Body of pancreas (tissue), 4 donors: ENCODE data around the gene SLC6A3. TPM values are rescaled to one million over a fixed set of nuclear protein-coding genes. Genes with fewer than 3 reads are reported as not detected.

Experiments
- ATAC-seq: fragments of 150-250 bp; one replicate; pipeline ENCODE4 v1.9.1; 2016
- DNase-seq, 4 donors: peaks; one replicate each; pipeline ENCODE4 v3.0.0-alpha.2; 2019
- H3K27ac ChIP-seq, 4 donors: fragments of 200-600 bp; sonication (generic); 1 replicate in 3 of 4; 2 replicates in 1 of 4; pipeline versions ENCODE4 v1.5.1 to v1.6.1; 2016 to 2019; ENCODE audit warnings: mild to moderate bottlenecking in 1 of 4, mixed read lengths in 1 of 4, moderate library complexity in 1 of 4
- H3K27me3 ChIP-seq, 2 donors: fragments of 200-600 bp; sonication (generic); one replicate each; pipeline ENCODE4 v1.6.0; 2016; ENCODE audit warnings: mild to moderate bottlenecking in 1 of 2
- H3K36me3 ChIP-seq, 2 donors: fragments of 200-600 bp; sonication (generic); replicated peaks in 1 of 2; 2 replicates each; pipeline ENCODE4 v1.5.1; 2016; ENCODE audit warnings: low read depth in 2 of 2; ENCODE audit not compliant: insufficient read depth in 1 of 2
- H3K4me1 ChIP-seq: fragments of 200-600 bp; sonication (generic); one replicate; pipeline ENCODE4 v1.6.0; 2016
- H3K4me3 ChIP-seq, 2 donors: fragments of 200-600 bp; sonication (generic); 1 replicate in 1 of 2; 2 replicates in 1 of 2; pipeline ENCODE4 v1.5.1; 2016 to 2019
- H3K9me3 ChIP-seq, 3 donors: fragments of 200-600 bp; sonication (generic); 1 replicate in 2 of 3; 2 replicates in 1 of 3; pipeline ENCODE4 v1.5.1; 2016
- CTCF ChIP-seq, 7 experiments: fragments of 450-650 bp in 4 of 7; fragments of 200-600 bp in 3 of 7; sonication (generic) in 3 of 7; IDR thresholded peaks; one replicate each; pipeline ENCODE4 v1.5.1; 2016 to 2019; ENCODE audit warnings: antibody characterized with exemption in 7 of 7
- POLR2A ChIP-seq, 3 donors: fragments of 450-650 bp; IDR thresholded peaks; one replicate each; pipeline ENCODE4 v1.6.1; 2016; ENCODE audit warnings: antibody characterized with exemption in 3 of 3, mild to moderate bottlenecking in 2 of 3
- whole genome bisulfite sequencing, 2 donors: methylation state at CpG; one replicate each; pipeline ENCODE4 v1.1.5; 2017; 5-methylcytosine and 5-hydroxymethylcytosine counted together
- intact Hi-C: fragments of 100-400 bp; cut with DNase I; formaldehyde crosslinking; loops from one replicate; pipeline ENCODE4 v1.15.1; 2023
- total RNA-seq, 2 donors: library from RNA; depleted of rRNA; stranded (reverse); fragments of >200 nt; gene quantifications; one replicate each; pipeline ENCODE4 v1.1.0, GENCODE V29; 2016

The SLC6A3 gene
- total RNA-seq, 2 donors from 2014 or later = not detected

- intact Hi-C loops = no loop called here
- ATAC-seq = no peak
Measured at GRCh38 chr5:1368236-1368635, 77.0 kb downstream of the SLC6A3 start.

GRCh38 chr5:1367149-1367548 lies 78.1 kb downstream of the SLC6A3 start:
- H3K27me3 ChIP-seq = peaks cover 0 to 5% of the 10 kb centered on the region in 2 donors
- H3K9me3 ChIP-seq = no peaks in the 10 kb centered on the region
- H3K36me3 ChIP-seq = no peaks in the 10 kb centered on the region
- DNase-seq = no peak
- ATAC-seq = no peak
- no peak overlapping the region for H3K4me3 ChIP-seq
- no peak for TF ChIP-seq CTCF (IDR thresholded peaks at IDR 0.05)
- TF ChIP-seq POLR2A (IDR thresholded peaks at IDR 0.05) = no peak
- H3K27ac ChIP-seq = no peak overlapping the region
- intact Hi-C loops = no loop called here
- H3K4me1 ChIP-seq = no peaks in the 10 kb centered on the region
- WGBS, 2 donors = 58 to 66% methylated on average over 7 of the region's 7 CpGs

More at GRCh38 chr5:1368236-1368635, 77.0 kb downstream of the SLC6A3 start:
- 76 to 82% methylated on average over 6 to 7 of the region's 7 CpGs for WGBS, 2 donors
- H3K4me1 ChIP-seq = no peaks in the 10 kb centered on the region
- no peak for DNase-seq
- no peaks in the 10 kb centered on the region for H3K9me3 ChIP-seq
- H3K36me3 ChIP-seq = no peaks in the 10 kb centered on the region
- no peak overlapping the region for H3K4me3 ChIP-seq
- H3K27ac ChIP-seq = no peak overlapping the region
- TF ChIP-seq POLR2A (IDR thresholded peaks at IDR 0.05) (no peak), CTCF (IDR thresholded peaks at IDR 0.05) (no peak)
- peaks cover 0 to 5% of the 10 kb centered on the region in 2 donors for H3K27me3 ChIP-seq

- Histone ChIP-seq H3K27me3 (peaks cover 0 to 5% of the 10 kb centered on the region in 2 donors), H3K4me1 (no peaks in the 10 kb centered on the region), H3K27ac (no peak overlapping the region), H3K9me3 (no peaks in the 10 kb centered on the region), H3K4me3 (no peak overlapping the region), H3K36me3 (no peaks in the 10 kb centered on the region)
- ATAC-seq = no peak
- no peak for DNase-seq
- TF ChIP-seq POLR2A (IDR thresholded peaks at IDR 0.05) (no peak), CTCF (IDR thresholded peaks at IDR 0.05) (no peak)
- 78 to 83% methylated on average over 14 of the region's 14 CpGs for WGBS, 2 donors
- intact Hi-C loops = no loop called here
Measured at GRCh38 chr5:1366514-1366913, 78.7 kb downstream of the SLC6A3 start.

- Histone ChIP-seq H3K9me3 (no peaks in the 10 kb centered on the region), H3K4me1 (no peaks in the 10 kb centered on the region), H3K36me3 (no peaks in the 10 kb centered on the region), H3K27ac (no peak overlapping the region), H3K4me3 (no peak overlapping the region), H3K27me3 (peaks cover 0 to 5% of the 10 kb centered on the region in 2 donors)
- WGBS, 2 donors = 52 to 54% methylated on average over 9 of the region's 9 CpGs
- TF ChIP-seq CTCF (IDR thresholded peaks at IDR 0.05) (no peak), POLR2A (IDR thresholded peaks at IDR 0.05) (no peak)
- DNase-seq (no peak), ATAC-seq (no peak)
- intact Hi-C loops = no loop called here
Measured at GRCh38 chr5:1364211-1364610, 81.0 kb downstream of the SLC6A3 start.

- Histone ChIP-seq H3K36me3 (no peaks in the 10 kb centered on the region), H3K4me3 (no peak overlapping the region), H3K27ac (no peak overlapping the region), H3K27me3 (peaks cover 0 to 5% of the 10 kb centered on the region in 2 donors), H3K9me3 (no peaks in the 10 kb centered on the region), H3K4me1 (no peaks in the 10 kb centered on the region)
- TF ChIP-seq CTCF (IDR thresholded peaks at IDR 0.05) (no peak), POLR2A (IDR thresholded peaks at IDR 0.05) (no peak)
- ATAC-seq (no peak), DNase-seq (no peak)
- intact Hi-C loops = no loop called here
- 45 to 68% methylated on average over 6 to 16 of the region's 16 CpGs for WGBS, 2 donors
Measured at GRCh38 chr5:1363581-1363980, 81.7 kb downstream of the SLC6A3 start.
